T-cell (primary cell): Measurements from ENCODE around the gene MIOX. TPM values are rescaled to one million over a fixed set of nuclear protein-coding genes. Genes with fewer than 3 reads are reported as not detected.
A peak's percentile ranks its signal among the peaks of the same experiment; 100 is the strongest.

Source experiments
- ATAC-seq, 4 experiments: fragments of 200-7000 bp in 3 of 4; fragments of 150-1000 bp in 1 of 4; cut with Tn5 transposase; replicated peaks in 1 of 4; 1 replicate in 3 of 4; 2 replicates in 1 of 4; pipeline ENCODE4 v1.10.0; 2021; ENCODE audit warnings: moderate library complexity in 3 of 4, mild to moderate bottlenecking in 2 of 4, moderate number of reproducible peaks in 1 of 4
- CTCF ChIA-PET, 2 donors: fragments of 300-600 bp; sonication (Branson Sonifier 250); formaldehyde crosslinking; loops; one replicate each; lab custom pipeline; 2022; ENCODE audit warnings: antibody characterized with exemption in 2 of 2; lab: Charles Lee
- POLR2A ChIA-PET, 2 donors: fragments of 300-600 bp; sonication (Branson Sonifier 250); formaldehyde crosslinking; loops; one replicate each; lab custom pipeline; 2022; ENCODE audit warnings: antibody characterized with exemption in 2 of 2; lab: Charles Lee
- DNase-seq, 35 experiments: peaks; one replicate each; pipeline versions ENCODE4 v3.0.0 to v3.0.0-alpha.2; 2013 to 2023
- H3K27ac ChIP-seq: one replicate; pipeline ENCODE4 v1.5.1; 2013; ENCODE audit warnings: low read length
- H3K27me3 ChIP-seq, 2 experiments: replicated peaks in 1 of 2; 1 replicate in 1 of 2; 2 replicates in 1 of 2; pipeline versions ENCODE4 v1.6.1 to v1.7.0; 2013; ENCODE audit warnings: low read length in 1 of 2, mixed read lengths in 1 of 2; ENCODE audit not compliant: control insufficient read depth in 2 of 2, insufficient read depth in 2 of 2; ENCODE audit errors: extremely low read depth in 1 of 2
- H3K36me3 ChIP-seq, 2 donors: 1 replicate in 1 of 2; 2 replicates in 1 of 2; pipeline versions ENCODE4 v1.6.1 to v1.7.0; 2013; ENCODE audit warnings: low read length in 1 of 2; ENCODE audit not compliant: control insufficient read depth in 2 of 2, insufficient read depth in 1 of 2; ENCODE audit errors: extremely low read depth in 1 of 2
- H3K4me1 ChIP-seq, 2 experiments: 1 replicate in 1 of 2; 2 replicates in 1 of 2; pipeline versions ENCODE4 v1.6.1 to v1.7.0; 2013; ENCODE audit warnings: low read length in 2 of 2, mixed read lengths in 1 of 2; ENCODE audit not compliant: insufficient read depth in 2 of 2, control insufficient read depth in 1 of 2; ENCODE audit errors: extremely low read depth in 1 of 2
- H3K4me3 ChIP-seq, 2 donors: 1 replicate in 1 of 2; 2 replicates in 1 of 2; pipeline versions ENCODE4 v1.5.1 to v1.7.0; 2013; ENCODE audit warnings: mild to moderate bottlenecking in 2 of 2, low read length in 1 of 2, moderate library complexity in 1 of 2; ENCODE audit not compliant: control insufficient read depth in 1 of 2; ENCODE audit errors: extremely low read depth in 1 of 2
- H3K9me3 ChIP-seq: 2 replicates; pipeline ENCODE4 v1.7.0; 2013
- H3K27ac Mint-ChIP-seq, 2 donors: one replicate each; pipeline ENCODE4 v1.8.0; 2020 to 2021; ENCODE audit warnings: mild to moderate bottlenecking in 2 of 2, mixed read lengths in 2 of 2
- H3K27me3 Mint-ChIP-seq, 2 donors: one replicate each; pipeline ENCODE4 v1.8.0; 2021 to 2022; ENCODE audit warnings: mixed read lengths in 2 of 2
- H3K36me3 Mint-ChIP-seq: one replicate; pipeline ENCODE4 v1.8.0; 2021; ENCODE audit warnings: mixed read lengths
- H3K4me1 Mint-ChIP-seq, 3 donors: one replicate each; pipeline ENCODE4 v1.8.0; 2020 to 2022; ENCODE audit warnings: mixed read lengths in 3 of 3, mild to moderate bottlenecking in 1 of 3
- H3K4me3 Mint-ChIP-seq, 3 donors: one replicate each; pipeline ENCODE4 v1.8.0; 2020 to 2022; ENCODE audit warnings: mild to moderate bottlenecking in 3 of 3, mixed read lengths in 3 of 3, moderate library complexity in 3 of 3
- H3K9me3 Mint-ChIP-seq, 3 donors: one replicate each; pipeline ENCODE4 v1.8.0; 2020 to 2022; ENCODE audit warnings: mixed read lengths in 3 of 3
- WGBS: methylation state at CpG from one replicate; pipeline ENCODE4 v1.1.5; 2013; ENCODE audit warnings: missing lambda C conversion rate; ENCODE audit not compliant: insufficient coverage; 5-methylcytosine and 5-hydroxymethylcytosine counted together
- total RNA-seq, 35 experiments: library from RNA in 6 of 35; stranded (reverse) in 6 of 35; fragments of 120-200 nt in 1 of 35; gene quantifications; one replicate each; pipeline versions ENCODE4 v1.2.1 to v1.2.4 and lab custom pipeline; 2013 to 2026

Gene MIOX
- total RNA-seq, 5 donors from 2014 or later (not counting 1 experiment from before 2014, with no cell fraction given): 0.36 to 0.70 (median 0.54) TPM; not detected in 1

- Mint-ChIP-seq H3K27me3 (no peaks in the 10 kb centered on the region), H3K36me3 (no peaks in the 10 kb centered on the region), H3K4me3 (no peak overlapping the region), H3K27ac (no peak overlapping the region), H3K4me1 (peaks cover 18 to 23% (median 20%) of the 10 kb centered on the region in 3 donors), H3K9me3 (no peaks in the 10 kb centered on the region)
- no peak for DNase-seq
- Histone ChIP-seq H3K4me3 (no peak overlapping the region), H3K9me3 (no peaks in the 10 kb centered on the region), H3K27me3 (no peaks in the 10 kb centered on the region), H3K4me1 (peaks cover 15 to 30% of the 10 kb centered on the region in 2 experiments), H3K27ac (no peak overlapping the region), H3K36me3 (peaks cover 13 to 33% of the 10 kb centered on the region in 2 donors)
- ATAC-seq: no peak
- CTCF ChIA-PET: no interaction called here
- WGBS: 92% methylated on average over 33 of the region's 44 CpGs
- POLR2A ChIA-PET: interaction anchor here in 1 of 2 donors (0.5 kb wide), 1 partner anchor 139 kb away, joined by 6 read pairs; no protein-coding TSS in a partner anchor
Measured at GRCh38 chr22:50504369-50505211, 17.9 kb downstream of the MIOX start.

GRCh38 chr22:50505276-50505775 lies 18.7 kb downstream of the MIOX start:
- peaks cover 20 to 24% (median 21%) of the 10 kb centered on the region in 3 donors for H3K4me1 Mint-ChIP-seq
- POLR2A ChIA-PET: interaction anchor here in 1 of 2 donors (0.5 kb wide), 1 partner anchor 139 kb away, joined by 6 read pairs; no protein-coding TSS in a partner anchor
- Histone ChIP-seq H3K4me3 (no peak overlapping the region), H3K9me3 (no peaks in the 10 kb centered on the region), H3K27me3 (no peaks in the 10 kb centered on the region), H3K27ac (no peak overlapping the region), H3K36me3 (peaks cover 13 to 33% of the 10 kb centered on the region in 2 donors), H3K4me1 (peaks cover 15 to 30% of the 10 kb centered on the region in 2 experiments)
- 95% methylated on average over 10 of the region's 14 CpGs for WGBS
- H3K27me3 Mint-ChIP-seq: no peaks in the 10 kb centered on the region
- ATAC-seq (no peak), DNase-seq (no peak)
- peak overlapping the region in 1 of 3 donors; percentile 94 for H3K4me3 Mint-ChIP-seq
- CTCF ChIA-PET: no interaction called here
- no peaks in the 10 kb centered on the region for H3K36me3 Mint-ChIP-seq
- H3K9me3 Mint-ChIP-seq: no peaks in the 10 kb centered on the region
- no peak overlapping the region for H3K27ac Mint-ChIP-seq

GRCh38 chr22:50505776-50506610 lies 19.3 kb downstream of the MIOX start:
- ChIA-PET CTCF (no interaction called here), POLR2A (no interaction called here)
- Histone ChIP-seq H3K4me1 (peaks cover 15 to 30% of the 10 kb centered on the region in 2 experiments), H3K4me3 (no peak overlapping the region), H3K36me3 (peaks cover 13 to 33% of the 10 kb centered on the region in 2 donors), H3K27me3 (no peaks in the 10 kb centered on the region), H3K9me3 (no peaks in the 10 kb centered on the region), H3K27ac (peak overlapping the region; percentile 84)
- no peak for ATAC-seq
- WGBS: 97% methylated on average over 36 of the region's 41 CpGs
- Mint-ChIP-seq H3K4me1 (peaks cover 20 to 24% (median 21%) of the 10 kb centered on the region in 3 donors), H3K9me3 (no peaks in the 10 kb centered on the region), H3K4me3 (peak overlapping the region; percentile 92 to 94 (median 93)), H3K27ac (no peak overlapping the region), H3K36me3 (no peaks in the 10 kb centered on the region), H3K27me3 (no peaks in the 10 kb centered on the region)
- DNase-seq: no peak

GRCh38 chr22:50506611-50507420 lies 20.2 kb downstream of the MIOX start:
- H3K4me3 ChIP-seq: peak overlapping the region; percentile 67 to 70
- H3K9me3 Mint-ChIP-seq: no peaks in the 10 kb centered on the region
- POLR2A ChIA-PET: no interaction called here

GRCh38 chr22:50507421-50507990 lies 20.8 kb downstream of the MIOX start, which contains the start of gene LMF2:
LMF2 (minus strand) TSS chr22:50507702; CDS start chr22:50507675, 27 bp downstream.
- DNase-seq (peak in 32 of 35 experiments; percentile 81 to 99 (median 92)), ATAC-seq (peak; percentile 81 to 83 (median 82))
- Histone ChIP-seq H3K27ac (peak within 1 kb of the TSS; percentile 84), H3K4me3 (peak within 1 kb of the TSS; percentile 67 to 84), H3K9me3 (no peaks in the 10 kb centered on the region), H3K4me1 (peaks cover 15 to 30% of the 10 kb centered on the region in 2 experiments), H3K36me3 (peaks cover 13 to 37% of the 10 kb centered on the region in 2 donors), H3K27me3 (no peaks in the 10 kb centered on the region)
- POLR2A ChIA-PET: interaction anchor here (0.7 to 2.4 kb wide), 5 partner anchors 18 to 114 kb away, joined by 6 to 20 read pairs (median 10); partner anchors contain the start of gene SCO2 (in 2 of the 2)
- Mint-ChIP-seq H3K27me3 (no peaks in the 10 kb centered on the region), H3K27ac (peak within 1 kb of the TSS; percentile 95 to 97), H3K4me1 (peaks cover 23 to 28% (median 25%) of the 10 kb centered on the region in 3 donors), H3K36me3 (peaks cover 5% of the 10 kb centered on the region), H3K4me3 (peak within 1 kb of the TSS; percentile 93 to 94 (median 93)), H3K9me3 (no peaks in the 10 kb centered on the region)
- 0% methylated on average over 7 of the region's 62 CpGs for WGBS
- CTCF ChIA-PET: interaction anchor here in 1 of 2 donors (0.6 to 2.9 kb wide), 10 partner anchors 18 to 265 kb away, joined by 3 to 62 read pairs (median 4); partner anchors contain the start of gene SCO2

More at GRCh38 chr22:50506611-50507420, 20.2 kb downstream of the MIOX start:
- 53% methylated on average over 17 of the region's 21 CpGs for WGBS
- H3K27ac Mint-ChIP-seq: peak overlapping the region; percentile 93 to 94
- H3K9me3 ChIP-seq: no peaks in the 10 kb centered on the region
- peaks cover 20 to 24% (median 21%) of the 10 kb centered on the region in 3 donors for H3K4me1 Mint-ChIP-seq
- no peak for DNase-seq
- H3K27me3 Mint-ChIP-seq: no peaks in the 10 kb centered on the region
- peak overlapping the region; percentile 92 to 94 (median 93) for H3K4me3 Mint-ChIP-seq
- no peak for ATAC-seq
- H3K36me3 Mint-ChIP-seq: no peaks in the 10 kb centered on the region
- CTCF ChIA-PET: interaction anchor here in 1 of 2 donors (2.8 to 2.9 kb wide), 2 partner anchors 19 to 114 kb away, joined by 15 to 62 read pairs; partner anchors contain the start of gene SCO2
- peak overlapping the region; percentile 84 for H3K27ac ChIP-seq
- H3K4me1 ChIP-seq: peaks cover 15 to 30% of the 10 kb centered on the region in 2 experiments
- no peaks in the 10 kb centered on the region for H3K27me3 ChIP-seq
- peaks cover 13 to 34% of the 10 kb centered on the region in 2 donors for H3K36me3 ChIP-seq
